NCI-H1436 treated with DMSO at 0.1 percent for 48 hours (cell line): ENCODE results near the gene AMY2A.
"Not testable (repeated sequence)": the region's sequence is repeated elsewhere in the genome, so short reads cannot be mapped to it uniquely, and the experiment has no call there.

Source experiments
- DNase-seq: peaks from one replicate; lab custom pipeline; 2025; lab: John Stamatoyannopoulos, UW

The AMY2A gene

DNA sequence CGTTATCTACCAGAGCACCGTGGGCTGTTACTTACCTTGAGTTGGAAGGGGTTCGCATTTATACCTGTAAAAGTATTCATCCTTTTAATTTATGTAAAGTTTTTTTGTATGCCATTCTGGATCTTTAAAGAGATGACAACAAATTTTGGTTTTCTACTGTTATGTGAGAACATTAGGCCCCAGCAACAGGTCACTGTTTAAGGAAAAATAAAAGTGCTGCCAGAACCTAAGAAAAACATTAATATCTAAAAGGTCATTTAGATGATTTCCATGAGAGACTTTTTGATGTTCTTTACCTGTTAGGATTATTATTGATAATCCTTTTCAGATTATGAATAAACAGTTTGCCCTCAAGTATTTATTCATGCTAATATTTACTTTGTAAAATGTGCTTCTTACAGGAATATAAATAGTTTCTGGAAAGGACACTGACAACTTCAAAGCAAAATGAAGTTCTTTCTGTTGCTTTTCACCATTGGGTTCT lies at the start of gene AMY2A:
TSS of gene AMY2A (plus strand) at position 434 of the 484 bp plus-strand sequence. CDS start at position 448, 14 bp downstream.
- DNase-seq = not testable (repeated sequence)

DNA sequence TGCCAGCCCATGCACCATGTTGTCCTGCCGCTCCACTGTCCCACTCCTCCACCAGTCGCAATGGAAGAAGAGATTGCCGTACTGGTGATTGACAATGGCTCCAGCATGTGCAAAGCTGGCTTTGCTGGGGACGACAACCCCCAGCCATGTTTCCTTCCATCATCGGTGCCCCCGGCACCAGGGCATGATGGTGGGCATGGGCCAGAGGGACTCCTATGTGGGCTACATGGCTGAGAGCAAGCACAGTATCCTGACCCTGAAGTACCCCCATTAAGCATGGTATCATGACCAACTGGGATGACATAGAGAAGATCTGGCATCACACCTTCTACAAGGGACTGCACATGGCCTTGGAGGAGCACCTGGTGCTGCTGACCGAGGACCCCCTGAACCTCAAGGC lies 47.7 kb upstream of the AMY2A start:
- no peak for DNase-seq

DNA sequence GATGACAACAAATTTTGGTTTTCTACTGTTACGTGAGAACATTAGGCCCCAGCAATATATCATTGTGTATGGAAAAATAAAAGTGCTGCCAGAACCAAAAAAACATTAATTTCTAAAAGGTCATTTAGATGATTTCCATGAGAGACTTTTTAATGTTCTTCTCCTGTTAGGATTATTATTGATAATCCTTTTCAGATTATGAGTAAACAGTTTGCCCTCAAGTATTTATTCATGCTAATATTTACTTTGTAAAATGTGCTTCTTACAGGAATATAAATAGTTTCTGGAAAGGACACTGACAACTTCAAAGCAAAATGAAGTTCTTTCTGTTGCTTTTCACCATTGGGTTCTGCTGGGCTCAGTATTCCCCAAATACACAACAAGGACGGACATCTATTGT lies 45.9 kb upstream of the AMY2A start, which contains the start of gene AMY2B:
TSS of gene AMY2B (plus strand) at position 301 of the 400 bp plus-strand sequence. CDS start at position 315, 14 bp downstream.
- DNase-seq = not testable (repeated sequence)

DNA sequence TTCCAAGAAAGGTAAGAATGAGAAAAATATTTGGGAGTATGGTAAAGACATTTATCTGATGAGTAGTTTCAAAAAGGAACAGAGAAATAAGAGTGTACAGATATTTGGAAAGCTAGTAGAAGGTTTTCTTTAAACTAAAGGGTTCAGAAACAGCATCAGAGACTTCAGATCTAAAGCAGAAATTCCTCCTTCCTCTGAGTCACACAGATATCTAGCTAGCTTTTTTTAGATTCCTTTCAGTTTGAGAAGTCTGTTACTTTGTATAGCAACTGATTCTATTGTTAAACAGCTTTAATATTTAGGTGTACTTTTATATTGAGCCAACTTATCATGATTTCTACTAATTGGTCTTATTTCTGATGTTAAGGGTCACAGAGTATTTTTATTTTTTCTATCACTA lies 41.2 kb upstream of the AMY2A start:
- DNase-seq = no peak

DNA sequence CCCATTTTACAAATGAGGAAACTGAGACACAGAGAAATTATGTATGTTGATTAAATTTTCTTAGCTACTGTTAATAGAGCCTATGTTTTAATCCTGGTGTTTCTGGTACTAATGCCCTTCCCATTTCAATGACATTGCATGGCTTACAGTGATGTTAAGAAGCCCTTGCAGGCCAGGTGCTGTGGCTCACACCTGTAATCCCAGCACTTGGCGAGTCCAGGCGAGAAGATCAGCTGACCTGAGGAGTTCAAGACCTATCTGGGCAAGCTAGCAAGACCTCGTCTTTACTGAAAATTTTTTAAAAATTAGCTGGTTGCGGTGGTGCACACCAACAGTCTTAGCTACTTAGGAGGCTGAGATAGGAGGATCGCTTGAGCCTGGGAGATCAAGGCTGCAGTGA lies 40.4 kb upstream of the AMY2A start:
- not testable (repeated sequence) for DNase-seq

DNA sequence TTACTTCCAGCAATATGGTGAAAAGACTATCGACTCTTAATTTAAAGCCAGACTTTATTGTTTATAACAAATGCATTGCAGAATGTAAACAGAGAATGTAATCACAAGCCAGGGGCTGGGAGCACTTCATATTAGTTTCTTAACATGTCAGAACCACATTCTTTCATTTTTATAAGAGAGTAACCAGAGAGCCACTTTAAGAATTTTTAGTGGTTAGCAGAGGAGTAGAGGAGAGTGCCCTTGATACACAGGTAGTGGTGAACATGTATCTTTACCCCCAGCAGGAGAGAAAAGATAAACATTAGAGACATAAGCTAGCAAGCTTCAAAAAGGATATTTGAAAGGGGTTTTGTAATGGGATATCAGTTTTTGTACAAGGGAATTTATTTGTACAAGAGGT lies 34.8 kb upstream of the AMY2A start:
- no peak for DNase-seq

DNA sequence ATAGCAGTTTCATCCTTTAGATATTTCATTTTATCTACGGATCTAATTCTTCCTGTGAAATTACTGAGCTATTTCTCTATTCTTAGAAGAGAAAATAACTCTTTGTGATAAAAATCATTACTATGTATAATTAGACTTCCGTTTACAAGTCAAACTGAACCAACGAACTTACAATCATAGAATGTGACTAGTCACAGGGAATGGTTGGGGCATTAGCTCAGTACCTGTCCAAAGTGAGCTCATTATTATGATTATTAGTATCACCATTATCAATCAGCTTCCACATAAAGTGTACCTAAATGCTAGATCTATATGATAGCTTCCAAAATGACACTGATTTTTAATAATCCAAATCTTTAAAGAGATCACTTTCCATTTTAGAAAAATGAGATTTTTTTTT lies 33.3 kb upstream of the AMY2A start:
- no peak for DNase-seq

- no peak for DNase-seq
Observed at GRCh38 chr1:103584537-103584936, 32.7 kb upstream of the AMY2A start.

DNA sequence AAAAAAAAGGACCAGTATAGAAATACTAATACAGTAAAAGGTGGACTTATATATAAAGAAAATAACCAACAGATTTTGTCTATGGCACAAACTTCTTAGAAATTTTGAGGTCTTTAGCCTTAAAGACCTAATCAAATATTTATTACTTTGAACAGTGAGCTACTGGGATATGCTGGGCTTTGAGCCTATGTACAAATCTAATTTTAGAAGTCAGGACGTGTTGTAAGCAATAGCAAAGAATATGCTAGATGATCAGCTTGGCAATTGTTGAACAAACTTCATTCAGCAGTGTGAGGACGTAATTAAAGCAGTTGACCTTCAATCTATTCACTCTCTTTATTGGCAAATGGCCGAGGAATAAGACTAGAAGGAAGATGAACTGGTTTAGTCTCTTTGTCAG lies 14.5 kb upstream of the AMY2A start:
- DNase-seq = not testable (repeated sequence)

GRCh38 chr1:103616362-103616761 lies 865 bp upstream of the AMY2A start:
- no peak for DNase-seq

GRCh38 chr1:103627436-103627835 lies 10.2 kb downstream of the AMY2A start:
- DNase-seq = not testable (repeated sequence)

GRCh38 chr1:103641194-103641593 lies 24.0 kb downstream of the AMY2A start:
- not testable (repeated sequence) for DNase-seq

- not testable (repeated sequence) for DNase-seq
Observed at GRCh38 chr1:103643908-103644307, 26.7 kb downstream of the AMY2A start.

DNA sequence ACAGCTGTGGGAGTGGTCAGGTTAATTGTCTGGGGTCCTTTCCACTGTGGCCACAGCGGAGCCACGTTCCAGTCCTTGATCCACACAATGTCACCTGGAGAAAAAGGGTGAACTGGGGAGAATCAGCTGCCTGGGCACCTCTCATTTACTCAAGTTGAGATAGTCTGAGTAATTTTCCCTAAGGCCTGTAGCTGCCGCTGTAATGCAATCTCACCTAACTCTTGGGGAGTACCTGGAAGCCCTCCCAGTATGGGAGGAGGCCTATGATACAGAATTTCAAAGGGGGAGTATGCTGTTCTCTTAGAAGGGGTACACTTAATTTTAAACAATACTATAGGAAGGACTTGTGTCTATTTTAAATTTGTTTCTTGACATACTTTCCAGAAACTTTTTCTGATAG lies 33.1 kb downstream of the AMY2A start:
- not testable (repeated sequence) for DNase-seq

DNA sequence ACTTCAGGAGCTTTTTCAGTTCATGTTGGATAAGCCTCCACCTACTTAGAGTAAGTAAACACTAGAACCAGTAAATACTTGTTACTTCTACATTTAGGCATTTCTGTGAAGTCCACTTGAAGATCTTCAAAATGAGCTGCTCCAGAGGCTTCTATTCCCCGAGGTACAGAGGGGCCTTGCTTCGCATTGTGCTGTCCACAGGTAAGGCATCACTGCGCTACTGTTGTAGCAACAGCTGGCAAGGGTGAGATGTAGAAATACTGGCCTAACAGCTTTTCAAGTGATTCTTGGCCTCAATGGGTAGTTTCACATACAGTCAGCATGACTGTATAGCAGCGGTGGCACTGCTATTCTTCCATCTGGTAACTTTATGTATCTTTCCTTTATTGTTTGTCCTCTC lies 33.7 kb downstream of the AMY2A start:
- DNase-seq = not testable (repeated sequence)

DNA sequence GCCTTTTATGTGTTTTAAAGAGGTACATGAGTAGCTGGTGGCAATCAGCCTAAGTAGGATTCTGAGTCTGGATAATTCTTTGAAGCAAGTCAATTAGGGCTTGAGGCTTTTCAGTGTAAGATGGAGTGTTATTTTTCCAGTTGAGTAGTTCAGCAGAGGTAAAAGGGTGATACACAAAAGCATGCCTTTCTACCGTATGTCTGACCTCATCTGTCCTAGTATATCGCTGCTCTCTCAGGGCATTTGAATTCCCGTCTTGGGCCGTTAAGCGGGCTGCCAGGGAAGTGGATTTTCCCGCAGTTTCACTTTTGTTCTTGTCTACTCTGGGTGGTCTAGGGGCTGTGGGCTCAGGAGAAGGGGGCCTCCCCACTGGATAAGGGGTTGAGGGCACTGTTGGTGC lies 36.9 kb downstream of the AMY2A start:
- not testable (repeated sequence) for DNase-seq

- DNase-seq = not testable (repeated sequence)
Observed at GRCh38 chr1:103655460-103655859, 38.2 kb downstream of the AMY2A start, which contains the start of gene AMY1A. Gene AMY1A (plus strand): TSS chr1:103655760. CDS start chr1:103656331, 571 bp downstream.
